Endothelial cell of hepatic sinusoid (primary cell): Measurements from ENCODE around the gene STAB1.

Source experiments
- in situ Hi-C: cut with HindIII; loops from 2 replicates; pipeline ENCODE4 v1.10.0; 2017; ENCODE audit warnings: low sequenced_read_pairs

Gene STAB1

GRCh38 chr3:52557011-52557960 lies 62.1 kb downstream of the STAB1 start:
- in situ Hi-C loops = no loop called here

- in situ Hi-C loops = no loop called here
Observed at GRCh38 chr3:52558436-52558835, 63.3 kb downstream of the STAB1 start.

- in situ Hi-C loops = no loop called here
Observed at GRCh38 chr3:52561028-52561747, 66.0 kb downstream of the STAB1 start.

- in situ Hi-C loops = no loop called here
Observed at GRCh38 chr3:52563984-52564383, 68.8 kb downstream of the STAB1 start.

- in situ Hi-C loops = no loop called here
Observed at GRCh38 chr3:52568069-52568468, 72.9 kb downstream of the STAB1 start.

GRCh38 chr3:52570076-52570475 lies 74.9 kb downstream of the STAB1 start:
- in situ Hi-C loops = loop anchor here (5.0 kb wide), 1 partner anchor 52 kb away; no protein-coding TSS in a partner anchor

GRCh38 chr3:52572221-52572620 lies 77.1 kb downstream of the STAB1 start:
- in situ Hi-C loops = loop anchor here (5.0 kb wide), 1 partner anchor 50 kb away; no protein-coding TSS in a partner anchor
